HEK293 (cell line): ENCODE data around the gene CASP10.

ENCODE experiments used
- GFI1B ChIP-seq: fragments of 450-650 bp; formaldehyde crosslinking; IDR thresholded peaks from 2 replicates; pipeline ENCODE4 v1.5.1; 2016; ENCODE audit warnings: missing biosample characterization, missing genetic modification characterization
- GLI4 ChIP-seq: fragments of 450-650 bp; formaldehyde crosslinking; IDR thresholded peaks from 2 replicates; pipeline ENCODE4 v1.5.1; 2016; ENCODE audit warnings: missing biosample characterization, missing genetic modification characterization
- IKZF3 ChIP-seq: fragments of 450-650 bp; IDR thresholded peaks from 2 replicates; pipeline ENCODE4 v1.5.0; 2018; ENCODE audit warnings: missing biosample characterization, mild to moderate bottlenecking, missing genetic modification characterization, moderate library complexity
- KLF8 ChIP-seq: fragments of 450-650 bp; formaldehyde crosslinking; IDR thresholded peaks from 2 replicates; pipeline ENCODE4 v1.5.1; 2016; ENCODE audit warnings: missing biosample characterization, missing genetic modification characterization
- MZF1 ChIP-seq: fragments of 450-650 bp; formaldehyde crosslinking; IDR thresholded peaks from 2 replicates; pipeline ENCODE4 v1.5.1; 2017; ENCODE audit warnings: missing biosample characterization, missing genetic modification characterization, borderline replicate concordance
- SCRT1 ChIP-seq: fragments of 450-650 bp; formaldehyde crosslinking; IDR thresholded peaks from 2 replicates; pipeline ENCODE4 v1.5.1; 2016; ENCODE audit warnings: missing biosample characterization, missing genetic modification characterization, borderline replicate concordance
- SCRT2 ChIP-seq: fragments of 450-650 bp; formaldehyde crosslinking; IDR thresholded peaks from 2 replicates; pipeline ENCODE4 v1.5.1; 2016; ENCODE audit warnings: missing biosample characterization, missing genetic modification characterization
- SP3 ChIP-seq: fragments of 450-650 bp; formaldehyde crosslinking; IDR thresholded peaks from 2 replicates; pipeline ENCODE4 v1.5.1; 2016; ENCODE audit warnings: missing biosample characterization, missing genetic modification characterization
- SP7 ChIP-seq: fragments of 450-650 bp; formaldehyde crosslinking; IDR thresholded peaks from 2 replicates; pipeline ENCODE4 v1.5.1; 2016; ENCODE audit warnings: missing biosample characterization, missing genetic modification characterization
- ZNF140 ChIP-seq: fragments of 450-650 bp; formaldehyde crosslinking; IDR thresholded peaks from 2 replicates; pipeline ENCODE4 v1.5.1; 2016; ENCODE audit warnings: missing biosample characterization, missing genetic modification characterization
- ZNF146 ChIP-seq: fragments of 450-650 bp; formaldehyde crosslinking; IDR thresholded peaks from 2 replicates; pipeline ENCODE4 v1.5.1; 2016; ENCODE audit warnings: missing biosample characterization, missing genetic modification characterization
- ZNF155 ChIP-seq: fragments of 450-650 bp; formaldehyde crosslinking; IDR thresholded peaks from 2 replicates; pipeline ENCODE4 v1.5.1; 2016; ENCODE audit warnings: missing biosample characterization, missing genetic modification characterization
- ZNF16 ChIP-seq: fragments of 450-650 bp; formaldehyde crosslinking; IDR thresholded peaks from 2 replicates; pipeline ENCODE4 v1.5.1; 2016; ENCODE audit warnings: low read depth, missing biosample characterization, missing genetic modification characterization
- ZNF223 ChIP-seq: fragments of 450-650 bp; formaldehyde crosslinking; IDR thresholded peaks from 2 replicates; pipeline ENCODE4 v1.5.1; 2016; ENCODE audit warnings: missing biosample characterization, missing genetic modification characterization
- ZNF24 ChIP-seq: fragments of 450-650 bp; formaldehyde crosslinking; IDR thresholded peaks from 2 replicates; pipeline ENCODE4 v1.5.1; 2016; ENCODE audit warnings: missing biosample characterization, missing genetic modification characterization
- ZNF404 ChIP-seq: fragments of 450-650 bp; formaldehyde crosslinking; IDR thresholded peaks from 2 replicates; pipeline ENCODE4 v1.5.1; 2017; ENCODE audit warnings: missing biosample characterization, missing genetic modification characterization
- ZNF48 ChIP-seq: fragments of 450-650 bp; formaldehyde crosslinking; IDR thresholded peaks from 2 replicates; pipeline ENCODE4 v1.5.1; 2016; ENCODE audit warnings: missing biosample characterization, missing genetic modification characterization
- ZNF549 ChIP-seq: fragments of 450-650 bp; IDR thresholded peaks from 2 replicates; pipeline ENCODE4 v1.5.1; 2018; ENCODE audit warnings: missing biosample characterization, missing genetic modification characterization, mild to moderate bottlenecking, inconsistent platforms, moderate library complexity
- ZNF600 ChIP-seq: fragments of 450-650 bp; formaldehyde crosslinking; IDR thresholded peaks from 2 replicates; pipeline ENCODE4 v1.5.1; 2016; ENCODE audit warnings: missing biosample characterization, missing genetic modification characterization
- ZNF624 ChIP-seq: fragments of 450-650 bp; formaldehyde crosslinking; IDR thresholded peaks from 2 replicates; pipeline ENCODE4 v1.5.1; 2017; ENCODE audit warnings: missing biosample characterization, missing genetic modification characterization
- ZNF654 ChIP-seq: fragments of 450-650 bp; formaldehyde crosslinking; IDR thresholded peaks from 2 replicates; pipeline ENCODE4 v1.5.1; 2016; ENCODE audit warnings: low read depth, missing biosample characterization, missing genetic modification characterization
- ZNF658 ChIP-seq: fragments of 450-650 bp; formaldehyde crosslinking; IDR thresholded peaks from 2 replicates; pipeline ENCODE4; 2016; ENCODE audit warnings: missing biosample characterization, missing genetic modification characterization
- ZNF776 ChIP-seq: fragments of 450-650 bp; formaldehyde crosslinking; IDR thresholded peaks from 2 replicates; pipeline ENCODE4 v1.5.0; 2017; ENCODE audit warnings: missing biosample characterization, missing genetic modification characterization, borderline replicate concordance
- ZNF777 ChIP-seq: fragments of 450-650 bp; formaldehyde crosslinking; IDR thresholded peaks from 2 replicates; pipeline ENCODE4 v1.5.1; 2017; ENCODE audit warnings: missing biosample characterization, missing genetic modification characterization, borderline replicate concordance
- TF ChIP-seq, protein P1 (sequence below): fragments of 450-650 bp; formaldehyde crosslinking; IDR thresholded peaks from 2 replicates; pipeline ENCODE4 v1.5.1; 2016; ENCODE audit warnings: missing biosample characterization, missing genetic modification characterization
- TF ChIP-seq, protein P2 (sequence below): fragments of 450-650 bp; formaldehyde crosslinking; IDR thresholded peaks from 2 replicates; pipeline ENCODE4 v1.5.1; 2017; ENCODE audit warnings: missing biosample characterization, mild to moderate bottlenecking, missing genetic modification characterization, moderate library complexity
- TF ChIP-seq, protein P3 (sequence below): fragments of 450-650 bp; formaldehyde crosslinking; IDR thresholded peaks from 2 replicates; pipeline ENCODE4 v1.5.1; 2017; ENCODE audit warnings: missing biosample characterization, missing genetic modification characterization
- TF ChIP-seq, protein P4 (sequence below): fragments of 450-650 bp; formaldehyde crosslinking; IDR thresholded peaks from 2 replicates; pipeline ENCODE4 v1.5.1; 2016; ENCODE audit warnings: missing biosample characterization, missing genetic modification characterization
- TF ChIP-seq, protein P5 (sequence below): fragments of 450-650 bp; formaldehyde crosslinking; IDR thresholded peaks from 2 replicates; pipeline ENCODE4 v1.5.1; 2016; ENCODE audit warnings: missing biosample characterization, missing genetic modification characterization, borderline replicate concordance
- TF ChIP-seq, protein P6 (sequence below): fragments of 450-650 bp; formaldehyde crosslinking; IDR thresholded peaks from 2 replicates; pipeline ENCODE4 v1.5.1; 2016; ENCODE audit warnings: missing biosample characterization, missing genetic modification characterization, low read depth

Gene CASP10

DNA sequence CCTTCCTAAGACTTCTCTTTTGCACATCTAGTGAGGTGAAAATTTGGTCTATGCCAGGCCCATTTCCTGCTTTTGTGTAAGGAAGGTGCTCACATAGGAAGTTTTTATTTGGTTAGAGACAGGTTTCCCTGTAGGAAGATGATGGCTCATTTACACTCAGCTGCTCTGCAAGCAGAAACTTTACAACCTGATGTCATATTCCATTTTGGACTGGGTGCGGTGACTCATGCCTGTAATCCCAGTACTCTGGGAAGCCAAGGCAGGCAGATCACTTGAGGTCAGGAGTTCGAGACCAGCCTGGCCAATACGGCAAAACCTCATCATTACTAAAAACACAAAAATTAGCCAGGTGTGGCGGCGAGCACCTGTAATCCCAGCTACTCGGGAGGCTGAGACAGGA lies 35.8 kb downstream of the CASP10 start (continued):
- TF ChIP-seq, protein P1, sequence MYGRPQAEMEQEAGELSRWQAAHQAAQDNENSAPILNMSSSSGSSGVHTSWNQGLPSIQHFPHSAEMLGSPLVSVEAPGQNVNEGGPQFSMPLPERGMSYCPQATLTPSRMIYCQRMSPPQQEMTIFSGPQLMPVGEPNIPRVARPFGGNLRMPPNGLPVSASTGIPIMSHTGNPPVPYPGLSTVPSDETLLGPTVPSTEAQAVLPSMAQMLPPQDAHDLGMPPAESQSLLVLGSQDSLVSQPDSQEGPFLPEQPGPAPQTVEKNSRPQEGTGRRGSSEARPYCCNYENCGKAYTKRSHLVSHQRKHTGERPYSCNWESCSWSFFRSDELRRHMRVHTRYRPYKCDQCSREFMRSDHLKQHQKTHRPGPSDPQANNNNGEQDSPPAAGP (tag by site-specific recombination): no peak
- no peak for TF ChIP-seq ZNF549 (tag by site-specific recombination)
- no peak for TF ChIP-seq KLF8 (tag by site-specific recombination)
- TF ChIP-seq ZNF404: no peak
- no peak for TF ChIP-seq SP3 (tag by site-specific recombination)
- no peak for TF ChIP-seq IKZF3 (tag by site-specific recombination)
- TF ChIP-seq ZNF146 (tag by site-specific recombination): no peak
- TF ChIP-seq, protein P2, sequence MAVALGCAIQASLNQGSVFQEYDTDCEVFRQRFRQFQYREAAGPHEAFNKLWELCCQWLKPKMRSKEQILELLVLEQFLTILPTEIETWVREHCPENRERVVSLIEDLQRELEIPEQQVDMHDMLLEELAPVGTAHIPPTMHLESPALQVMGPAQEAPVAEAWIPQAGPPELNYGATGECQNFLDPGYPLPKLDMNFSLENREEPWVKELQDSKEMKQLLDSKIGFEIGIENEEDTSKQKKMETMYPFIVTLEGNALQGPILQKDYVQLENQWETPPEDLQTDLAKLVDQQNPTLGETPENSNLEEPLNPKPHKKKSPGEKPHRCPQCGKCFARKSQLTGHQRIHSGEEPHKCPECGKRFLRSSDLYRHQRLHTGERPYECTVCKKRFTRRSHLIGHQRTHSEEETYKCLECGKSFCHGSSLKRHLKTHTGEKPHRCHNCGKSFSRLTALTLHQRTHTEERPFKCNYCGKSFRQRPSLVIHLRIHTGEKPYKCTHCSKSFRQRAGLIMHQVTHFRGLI (tag by site-specific recombination): no peak
- TF ChIP-seq ZNF624 (tag by site-specific recombination): no peak
- no peak for TF ChIP-seq ZNF658 (tag by site-specific recombination)
- TF ChIP-seq, protein P3, sequence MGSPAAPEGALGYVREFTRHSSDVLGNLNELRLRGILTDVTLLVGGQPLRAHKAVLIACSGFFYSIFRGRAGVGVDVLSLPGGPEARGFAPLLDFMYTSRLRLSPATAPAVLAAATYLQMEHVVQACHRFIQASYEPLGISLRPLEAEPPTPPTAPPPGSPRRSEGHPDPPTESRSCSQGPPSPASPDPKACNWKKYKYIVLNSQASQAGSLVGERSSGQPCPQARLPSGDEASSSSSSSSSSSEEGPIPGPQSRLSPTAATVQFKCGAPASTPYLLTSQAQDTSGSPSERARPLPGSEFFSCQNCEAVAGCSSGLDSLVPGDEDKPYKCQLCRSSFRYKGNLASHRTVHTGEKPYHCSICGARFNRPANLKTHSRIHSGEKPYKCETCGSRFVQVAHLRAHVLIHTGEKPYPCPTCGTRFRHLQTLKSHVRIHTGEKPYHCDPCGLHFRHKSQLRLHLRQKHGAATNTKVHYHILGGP (tag by site-specific recombination): no peak
- TF ChIP-seq GLI4 (tag by site-specific recombination): no peak
- no peak for TF ChIP-seq MZF1 (tag by site-specific recombination)
- no peak for TF ChIP-seq ZNF777 (tag by site-specific recombination)
- TF ChIP-seq ZNF776 (tag by site-specific recombination): no peak
- no peak for TF ChIP-seq SCRT1 (tag by site-specific recombination)
- TF ChIP-seq ZNF140: no peak
- TF ChIP-seq ZNF654 (tag by site-specific recombination): no peak
- TF ChIP-seq, protein P4, sequence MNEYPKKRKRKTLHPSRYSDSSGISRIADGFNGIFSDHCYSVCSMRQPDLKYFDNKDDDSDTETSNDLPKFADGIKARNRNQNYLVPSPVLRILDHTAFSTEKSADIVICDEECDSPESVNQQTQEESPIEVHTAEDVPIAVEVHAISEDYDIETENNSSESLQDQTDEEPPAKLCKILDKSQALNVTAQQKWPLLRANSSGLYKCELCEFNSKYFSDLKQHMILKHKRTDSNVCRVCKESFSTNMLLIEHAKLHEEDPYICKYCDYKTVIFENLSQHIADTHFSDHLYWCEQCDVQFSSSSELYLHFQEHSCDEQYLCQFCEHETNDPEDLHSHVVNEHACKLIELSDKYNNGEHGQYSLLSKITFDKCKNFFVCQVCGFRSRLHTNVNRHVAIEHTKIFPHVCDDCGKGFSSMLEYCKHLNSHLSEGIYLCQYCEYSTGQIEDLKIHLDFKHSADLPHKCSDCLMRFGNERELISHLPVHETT (tag by site-specific recombination): peak; percentile 72
- TF ChIP-seq, protein P5, sequence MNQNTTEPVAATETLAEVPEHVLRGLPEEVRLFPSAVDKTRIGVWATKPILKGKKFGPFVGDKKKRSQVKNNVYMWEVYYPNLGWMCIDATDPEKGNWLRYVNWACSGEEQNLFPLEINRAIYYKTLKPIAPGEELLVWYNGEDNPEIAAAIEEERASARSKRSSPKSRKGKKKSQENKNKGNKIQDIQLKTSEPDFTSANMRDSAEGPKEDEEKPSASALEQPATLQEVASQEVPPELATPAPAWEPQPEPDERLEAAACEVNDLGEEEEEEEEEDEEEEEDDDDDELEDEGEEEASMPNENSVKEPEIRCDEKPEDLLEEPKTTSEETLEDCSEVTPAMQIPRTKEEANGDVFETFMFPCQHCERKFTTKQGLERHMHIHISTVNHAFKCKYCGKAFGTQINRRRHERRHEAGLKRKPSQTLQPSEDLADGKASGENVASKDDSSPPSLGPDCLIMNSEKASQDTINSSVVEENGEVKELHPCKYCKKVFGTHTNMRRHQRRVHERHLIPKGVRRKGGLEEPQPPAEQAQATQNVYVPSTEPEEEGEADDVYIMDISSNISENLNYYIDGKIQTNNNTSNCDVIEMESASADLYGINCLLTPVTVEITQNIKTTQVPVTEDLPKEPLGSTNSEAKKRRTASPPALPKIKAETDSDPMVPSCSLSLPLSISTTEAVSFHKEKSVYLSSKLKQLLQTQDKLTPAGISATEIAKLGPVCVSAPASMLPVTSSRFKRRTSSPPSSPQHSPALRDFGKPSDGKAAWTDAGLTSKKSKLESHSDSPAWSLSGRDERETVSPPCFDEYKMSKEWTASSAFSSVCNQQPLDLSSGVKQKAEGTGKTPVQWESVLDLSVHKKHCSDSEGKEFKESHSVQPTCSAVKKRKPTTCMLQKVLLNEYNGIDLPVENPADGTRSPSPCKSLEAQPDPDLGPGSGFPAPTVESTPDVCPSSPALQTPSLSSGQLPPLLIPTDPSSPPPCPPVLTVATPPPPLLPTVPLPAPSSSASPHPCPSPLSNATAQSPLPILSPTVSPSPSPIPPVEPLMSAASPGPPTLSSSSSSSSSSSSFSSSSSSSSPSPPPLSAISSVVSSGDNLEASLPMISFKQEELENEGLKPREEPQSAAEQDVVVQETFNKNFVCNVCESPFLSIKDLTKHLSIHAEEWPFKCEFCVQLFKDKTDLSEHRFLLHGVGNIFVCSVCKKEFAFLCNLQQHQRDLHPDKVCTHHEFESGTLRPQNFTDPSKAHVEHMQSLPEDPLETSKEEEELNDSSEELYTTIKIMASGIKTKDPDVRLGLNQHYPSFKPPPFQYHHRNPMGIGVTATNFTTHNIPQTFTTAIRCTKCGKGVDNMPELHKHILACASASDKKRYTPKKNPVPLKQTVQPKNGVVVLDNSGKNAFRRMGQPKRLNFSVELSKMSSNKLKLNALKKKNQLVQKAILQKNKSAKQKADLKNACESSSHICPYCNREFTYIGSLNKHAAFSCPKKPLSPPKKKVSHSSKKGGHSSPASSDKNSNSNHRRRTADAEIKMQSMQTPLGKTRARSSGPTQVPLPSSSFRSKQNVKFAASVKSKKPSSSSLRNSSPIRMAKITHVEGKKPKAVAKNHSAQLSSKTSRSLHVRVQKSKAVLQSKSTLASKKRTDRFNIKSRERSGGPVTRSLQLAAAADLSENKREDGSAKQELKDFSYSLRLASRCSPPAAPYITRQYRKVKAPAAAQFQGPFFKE (tag by site-specific recombination): no peak
- TF ChIP-seq ZNF155: no peak
- peak; percentile 73; the same call in 1 of the 2 replicates for TF ChIP-seq ZNF600 (tag by site-specific recombination)
- TF ChIP-seq GFI1B (tag by site-specific recombination): no peak
- TF ChIP-seq ZNF48 (tag by site-specific recombination): no peak
- TF ChIP-seq SCRT2 (tag by site-specific recombination): no peak
- TF ChIP-seq ZNF223: no peak
- TF ChIP-seq ZNF24 (tag by site-specific recombination): 0 out of 2 replicates have a peak, but pooled peaks have one; percentile 45
- TF ChIP-seq ZNF16 (tag by site-specific recombination): no peak
- TF ChIP-seq, protein P6, sequence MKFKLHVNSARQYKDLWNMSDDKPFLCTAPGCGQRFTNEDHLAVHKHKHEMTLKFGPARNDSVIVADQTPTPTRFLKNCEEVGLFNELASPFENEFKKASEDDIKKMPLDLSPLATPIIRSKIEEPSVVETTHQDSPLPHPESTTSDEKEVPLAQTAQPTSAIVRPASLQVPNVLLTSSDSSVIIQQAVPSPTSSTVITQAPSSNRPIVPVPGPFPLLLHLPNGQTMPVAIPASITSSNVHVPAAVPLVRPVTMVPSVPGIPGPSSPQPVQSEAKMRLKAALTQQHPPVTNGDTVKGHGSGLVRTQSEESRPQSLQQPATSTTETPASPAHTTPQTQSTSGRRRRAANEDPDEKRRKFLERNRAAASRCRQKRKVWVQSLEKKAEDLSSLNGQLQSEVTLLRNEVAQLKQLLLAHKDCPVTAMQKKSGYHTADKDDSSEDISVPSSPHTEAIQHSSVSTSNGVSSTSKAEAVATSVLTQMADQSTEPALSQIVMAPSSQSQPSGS (tag by site-specific recombination): no peak
- peak; percentile 74 for TF ChIP-seq SP7 (tag by site-specific recombination)
